ENCODE results near the gene ODAPH.

DNA sequence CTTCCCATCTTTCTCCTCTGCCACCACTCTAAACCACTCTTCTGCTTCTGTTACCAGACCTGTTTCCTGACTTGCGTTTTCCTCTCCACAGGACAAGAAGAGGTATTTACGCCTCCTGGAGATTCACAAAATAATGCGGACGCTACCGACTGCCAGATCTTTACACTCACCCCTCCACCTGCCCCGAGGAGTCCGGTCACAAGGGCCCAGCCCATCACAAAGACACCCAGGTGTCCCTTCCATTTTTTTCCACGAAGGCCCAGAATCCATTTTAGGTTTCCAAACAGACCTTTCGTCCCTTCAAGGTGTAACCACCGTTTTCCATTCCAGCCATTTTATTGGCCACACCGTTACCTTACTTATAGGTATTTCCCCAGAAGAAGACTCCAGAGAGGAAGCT, 8.2 kb downstream of the ODAPH start:
- TF ChIP-seq, protein P1, sequence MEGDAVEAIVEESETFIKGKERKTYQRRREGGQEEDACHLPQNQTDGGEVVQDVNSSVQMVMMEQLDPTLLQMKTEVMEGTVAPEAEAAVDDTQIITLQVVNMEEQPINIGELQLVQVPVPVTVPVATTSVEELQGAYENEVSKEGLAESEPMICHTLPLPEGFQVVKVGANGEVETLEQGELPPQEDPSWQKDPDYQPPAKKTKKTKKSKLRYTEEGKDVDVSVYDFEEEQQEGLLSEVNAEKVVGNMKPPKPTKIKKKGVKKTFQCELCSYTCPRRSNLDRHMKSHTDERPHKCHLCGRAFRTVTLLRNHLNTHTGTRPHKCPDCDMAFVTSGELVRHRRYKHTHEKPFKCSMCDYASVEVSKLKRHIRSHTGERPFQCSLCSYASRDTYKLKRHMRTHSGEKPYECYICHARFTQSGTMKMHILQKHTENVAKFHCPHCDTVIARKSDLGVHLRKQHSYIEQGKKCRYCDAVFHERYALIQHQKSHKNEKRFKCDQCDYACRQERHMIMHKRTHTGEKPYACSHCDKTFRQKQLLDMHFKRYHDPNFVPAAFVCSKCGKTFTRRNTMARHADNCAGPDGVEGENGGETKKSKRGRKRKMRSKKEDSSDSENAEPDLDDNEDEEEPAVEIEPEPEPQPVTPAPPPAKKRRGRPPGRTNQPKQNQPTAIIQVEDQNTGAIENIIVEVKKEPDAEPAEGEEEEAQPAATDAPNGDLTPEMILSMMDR (IDR thresholded peaks at IDR 0.05) = no peak
- TF ChIP-seq POLR2A (IDR thresholded peaks at IDR 0.05) = no peak

Data from heart left ventricle (tissue), 13 donors.